Activated T-helper 2 cell treated with anti-CD3 and anti-CD28 coated beads, Interferon-gamma antibody, Interleukin-2, Interleukin-4, amounts not matched to agents 10 μg/mL and 5 μg/mL and 100 μg/mL, durations not matched to agents 14 hours and 24 hours and 36 hours (primary cell): ENCODE data around the gene FABP2. TPM values are rescaled to one million over a fixed set of nuclear protein-coding genes. Genes with fewer than 3 reads are reported as not detected.
"Not testable (repeated sequence)": the region's sequence is repeated elsewhere in the genome, so short reads cannot be mapped to it uniquely, and the experiment has no call there.

Experiments used
- DNase-seq: peaks from one replicate; pipeline ENCODE4 v3.0.0; 2021; ENCODE audit warnings: low spot score
- H3K27ac Mint-ChIP-seq: one replicate; pipeline ENCODE4 v1.8.0; 2021; ENCODE audit warnings: mixed read lengths
- H3K27me3 Mint-ChIP-seq: one replicate; pipeline ENCODE4 v1.8.0; 2021; ENCODE audit warnings: low read depth, mixed read lengths
- H3K36me3 Mint-ChIP-seq: one replicate; pipeline ENCODE4 v1.8.0; 2021; ENCODE audit warnings: low read depth, mixed read lengths
- H3K4me1 Mint-ChIP-seq: one replicate; pipeline ENCODE4 v1.8.0; 2021; ENCODE audit warnings: low read depth, mixed read lengths
- H3K4me3 Mint-ChIP-seq: one replicate; pipeline ENCODE4 v1.8.0; 2021; ENCODE audit warnings: low read depth, mild to moderate bottlenecking, moderate library complexity, mixed read lengths
- H3K9me3 Mint-ChIP-seq: one replicate; pipeline ENCODE4 v1.8.0; 2021; ENCODE audit warnings: mixed read lengths
- intact Hi-C: fragments of 100-400 bp; cut with micrococcal nuclease; formaldehyde crosslinking; loops from one replicate; pipeline ENCODE4 v1.15.1; 2023
- total RNA-seq: library from RNA; stranded (reverse); gene quantifications from 2 replicates; pipeline ENCODE4 v1.2.3, GENCODE V29; 2022

The FABP2 gene
- total RNA-seq, 1 donor from 2014 or later, result not detected

DNA sequence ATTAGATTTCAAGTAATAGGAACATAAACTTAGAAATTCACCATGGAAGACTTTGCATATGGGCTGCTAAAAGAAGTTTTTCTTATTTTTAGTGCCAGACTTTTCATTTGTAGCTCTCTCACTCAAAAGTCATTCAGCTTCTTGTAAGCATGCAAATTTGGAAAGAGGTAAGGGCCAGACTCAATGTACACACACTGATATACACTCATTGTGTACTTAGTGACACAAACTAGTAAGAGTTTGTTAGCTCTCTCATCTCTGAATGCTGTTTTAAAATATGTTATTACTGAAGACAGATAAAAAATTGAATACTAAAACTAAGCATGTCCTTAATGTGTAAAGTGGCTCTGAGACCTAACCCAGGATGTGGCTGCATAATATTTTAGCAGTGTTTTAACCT is 18.0 kb upstream of the FABP2 start:
- H3K4me1 Mint-ChIP-seq, H3K9me3 Mint-ChIP-seq, H3K27ac Mint-ChIP-seq, H3K27me3 Mint-ChIP-seq, intact Hi-C loops, H3K4me3 Mint-ChIP-seq, H3K36me3 Mint-ChIP-seq, DNase-seq: not testable (repeated sequence)

DNA sequence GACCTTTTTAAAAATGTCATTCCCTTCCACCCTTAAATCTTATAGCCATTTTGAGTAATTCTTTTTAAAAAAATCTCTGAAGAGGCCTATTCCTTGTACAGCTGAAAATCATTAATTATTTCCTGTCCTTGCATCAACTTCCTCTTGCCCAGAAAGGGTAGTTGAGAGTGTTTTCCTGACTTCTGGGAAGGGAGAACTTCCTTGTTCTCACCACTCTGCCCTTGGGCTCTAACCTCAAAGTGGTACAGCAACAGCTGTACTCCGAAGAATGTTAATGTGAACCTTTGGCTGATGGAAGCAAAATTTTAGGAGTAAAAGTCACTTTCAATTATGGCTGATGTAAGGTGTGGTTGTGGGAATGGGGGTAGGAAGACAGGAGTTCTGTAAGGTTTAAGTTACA is 15.1 kb upstream of the FABP2 start:
- H3K4me1 Mint-ChIP-seq, result peaks cover 2% of the 10 kb centered on the region
- no peak overlapping the region for H3K4me3 Mint-ChIP-seq
- H3K27me3 Mint-ChIP-seq, result peaks cover 2% of the 10 kb centered on the region
- H3K36me3 Mint-ChIP-seq, result no peaks in the 10 kb centered on the region
- no peaks in the 10 kb centered on the region for H3K9me3 Mint-ChIP-seq
- H3K27ac Mint-ChIP-seq, result no peak overlapping the region
- intact Hi-C loops, result no loop called here
- DNase-seq, result no peak

DNA sequence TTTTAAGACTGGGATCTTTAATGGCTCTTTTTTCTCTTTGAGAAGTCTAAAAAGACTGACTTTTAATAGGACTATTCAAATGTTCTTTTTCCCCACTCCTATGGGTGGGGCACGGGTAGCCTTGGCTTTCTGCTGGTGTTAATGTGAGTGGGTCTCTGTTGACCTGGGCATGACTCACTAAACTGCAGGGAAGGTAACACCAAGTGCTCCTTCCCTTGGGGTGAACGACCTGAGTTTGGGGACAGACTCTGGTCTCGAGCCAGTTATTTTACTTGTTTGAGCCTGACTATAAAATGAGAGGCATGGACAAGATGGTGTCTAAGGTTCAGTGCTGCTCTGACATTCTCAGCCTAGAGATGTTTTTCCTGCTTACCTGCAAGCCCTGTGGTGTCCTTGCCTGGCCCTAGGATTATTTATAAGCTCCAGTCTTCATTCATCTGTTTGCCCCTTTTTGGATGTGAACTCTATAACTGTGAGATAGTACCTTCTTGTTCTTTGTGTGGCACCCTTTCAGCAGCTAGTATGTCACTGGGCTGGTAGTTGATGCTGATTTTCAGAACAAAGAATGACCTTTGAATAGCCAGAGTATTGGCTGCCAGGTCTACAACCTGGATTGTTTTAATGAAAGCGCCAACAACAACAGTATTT is 14.5 kb upstream of the FABP2 start:
- intact Hi-C loops, DNase-seq, H3K27ac Mint-ChIP-seq, H3K4me3 Mint-ChIP-seq, H3K27me3 Mint-ChIP-seq, H3K36me3 Mint-ChIP-seq, H3K9me3 Mint-ChIP-seq, H3K4me1 Mint-ChIP-seq: not testable (repeated sequence)

DNA sequence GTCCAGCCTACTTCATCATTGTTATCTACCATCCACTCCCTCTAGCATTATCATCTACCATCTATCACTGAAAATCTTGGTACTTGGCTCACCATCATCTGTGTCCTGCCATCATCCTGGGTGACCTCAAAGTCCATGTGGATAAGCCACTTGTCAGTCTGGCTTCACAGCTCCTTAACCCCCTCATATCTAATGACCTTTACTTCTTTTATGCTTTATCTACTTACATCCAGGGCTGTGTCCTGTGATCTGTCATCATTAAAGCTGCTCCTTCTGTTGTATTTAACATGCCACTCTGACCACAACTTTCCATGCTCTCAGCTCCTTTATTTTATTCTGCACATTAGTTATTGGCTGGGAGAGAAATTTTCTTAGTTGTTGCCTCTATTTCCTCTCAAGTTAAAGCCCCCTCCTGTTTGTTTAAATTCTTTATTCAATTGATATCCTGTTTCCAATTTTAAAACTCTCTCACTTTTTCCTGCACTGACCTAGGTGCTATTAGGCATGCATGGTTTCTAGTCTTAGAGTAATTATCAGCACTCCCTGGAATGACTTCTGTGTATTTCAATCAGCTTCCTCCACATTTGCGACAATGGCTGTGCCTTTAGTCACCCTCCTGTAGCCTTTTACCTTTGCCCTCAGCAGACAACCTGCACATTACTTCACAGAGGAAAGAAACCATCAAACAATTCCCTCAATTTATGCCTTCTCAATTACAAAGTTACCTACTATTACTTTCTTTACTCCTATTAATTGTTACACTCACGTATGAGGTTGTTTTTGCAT is 8.1 kb upstream of the FABP2 start:
- Mint-ChIP-seq H3K4me3 (no peak overlapping the region), H3K27me3 (peaks cover 5% of the 10 kb centered on the region), H3K9me3 (no peaks in the 10 kb centered on the region), H3K4me1 (no peaks in the 10 kb centered on the region), H3K27ac (no peak overlapping the region), H3K36me3 (no peaks in the 10 kb centered on the region)
- intact Hi-C loops, result no loop called here
- no peak for DNase-seq

DNA sequence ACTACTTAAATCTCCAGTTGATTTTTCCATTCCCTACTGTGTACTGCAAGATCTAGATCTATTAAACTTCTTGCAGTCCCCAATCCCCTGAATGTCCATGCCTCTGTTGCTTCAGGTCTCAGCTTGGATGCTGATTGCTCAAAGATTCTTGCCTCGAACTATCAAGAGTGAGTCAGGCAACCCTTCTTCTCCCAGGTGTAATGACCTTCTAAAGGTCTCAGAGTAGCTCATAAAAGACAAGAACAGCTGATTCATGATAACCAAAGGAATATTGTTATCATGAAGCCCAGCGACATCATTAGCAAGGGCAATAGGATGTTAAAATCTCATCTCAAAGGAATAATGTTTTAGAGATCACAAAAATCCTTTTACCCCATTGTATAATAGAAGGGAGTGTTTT is 6.8 kb upstream of the FABP2 start:
- intact Hi-C loops, result no loop called here
- Mint-ChIP-seq H3K9me3 (no peaks in the 10 kb centered on the region), H3K27me3 (peaks cover 5% of the 10 kb centered on the region), H3K4me1 (no peaks in the 10 kb centered on the region), H3K4me3 (no peak overlapping the region), H3K36me3 (no peaks in the 10 kb centered on the region), H3K27ac (no peak overlapping the region)
- DNase-seq, result no peak

DNA sequence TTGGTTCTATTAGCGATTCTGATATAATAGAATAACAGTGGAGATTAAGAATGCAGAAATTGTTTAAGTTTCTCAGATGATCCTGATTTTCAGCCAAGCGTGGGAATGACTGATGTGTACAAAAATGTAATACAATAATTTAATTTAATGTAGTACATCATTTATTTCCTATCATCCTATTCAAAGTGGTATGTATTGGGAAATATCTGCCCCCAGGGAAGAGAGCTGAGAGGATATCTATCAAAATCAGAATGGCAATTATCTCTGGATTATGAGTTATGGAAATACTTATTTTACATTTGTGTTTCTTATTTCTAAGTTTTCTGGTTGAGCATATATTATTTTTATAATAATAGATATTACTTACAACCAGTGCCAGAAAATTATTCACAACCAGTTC is 3.9 kb downstream of the FABP2 start:
- H3K36me3 Mint-ChIP-seq, result no peaks in the 10 kb centered on the region
- H3K27ac Mint-ChIP-seq, result no peak overlapping the region
- DNase-seq, result no peak
- intact Hi-C loops, result loop anchor here (10.0 kb wide), 1 partner anchor 177 kb away; no protein-coding TSS in a partner anchor
- no peaks in the 10 kb centered on the region for H3K9me3 Mint-ChIP-seq
- H3K4me3 Mint-ChIP-seq, result no peak overlapping the region
- no peaks in the 10 kb centered on the region for H3K4me1 Mint-ChIP-seq
- H3K27me3 Mint-ChIP-seq, result peaks cover 38% of the 10 kb centered on the region

DNA sequence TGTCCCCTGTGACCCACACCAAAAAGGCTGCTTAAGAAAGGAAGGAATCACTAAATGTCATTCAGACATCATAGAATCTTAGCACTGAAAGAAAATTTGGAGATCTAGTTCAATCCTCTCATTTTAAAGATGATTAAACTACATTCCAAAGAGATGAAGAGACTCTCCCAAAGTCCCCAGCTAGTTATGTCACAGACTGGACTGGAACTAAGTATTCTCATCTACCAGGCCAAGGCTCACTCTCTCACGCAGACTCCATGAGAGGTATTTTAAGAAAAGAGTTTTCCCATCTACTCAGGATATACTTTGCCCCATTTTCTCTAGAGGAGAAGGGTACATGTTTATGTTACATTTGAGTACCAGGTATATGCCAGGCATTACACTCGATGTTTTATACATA is 6.9 kb downstream of the FABP2 start:
- intact Hi-C loops, result loop anchor here (2.0 to 10.0 kb wide), 2 partner anchors 180 to 314 kb away; partner anchors contain the start of gene PDE5A
- H3K9me3 Mint-ChIP-seq, result no peaks in the 10 kb centered on the region
- no peak overlapping the region for H3K4me3 Mint-ChIP-seq
- no peak overlapping the region for H3K27ac Mint-ChIP-seq
- H3K4me1 Mint-ChIP-seq, result no peaks in the 10 kb centered on the region
- no peaks in the 10 kb centered on the region for H3K36me3 Mint-ChIP-seq
- H3K27me3 Mint-ChIP-seq, result peaks cover 38% of the 10 kb centered on the region
- no peak for DNase-seq

DNA sequence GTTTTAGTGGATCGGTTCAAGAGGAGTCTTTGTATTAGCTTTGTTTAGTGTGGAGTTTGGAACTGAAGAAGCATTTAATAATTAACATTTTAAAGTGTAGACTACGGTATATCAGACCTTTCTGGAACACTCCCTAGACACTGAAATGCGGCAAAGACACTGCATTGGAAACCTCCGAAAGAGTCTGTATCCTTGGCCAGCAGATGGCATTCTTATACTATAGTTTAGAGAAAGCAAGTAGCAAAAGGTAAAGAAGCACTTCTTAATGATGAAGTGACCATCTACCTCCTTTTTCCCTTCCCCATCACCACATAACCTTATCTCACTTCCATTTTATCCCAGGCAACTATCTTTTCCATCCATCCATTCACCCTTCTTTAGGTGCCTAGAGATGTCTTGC is 7.6 kb downstream of the FABP2 start:
- no peaks in the 10 kb centered on the region for H3K36me3 Mint-ChIP-seq
- H3K4me1 Mint-ChIP-seq, result no peaks in the 10 kb centered on the region
- H3K9me3 Mint-ChIP-seq, result no peaks in the 10 kb centered on the region
- H3K27ac Mint-ChIP-seq, result no peak overlapping the region
- no peak for DNase-seq
- H3K4me3 Mint-ChIP-seq, result no peak overlapping the region
- intact Hi-C loops, result loop anchor here (2.0 to 10.0 kb wide), 3 partner anchors 180 to 738 kb away; partner anchors contain the start of gene PDE5A
- H3K27me3 Mint-ChIP-seq, result peaks cover 38% of the 10 kb centered on the region

DNA sequence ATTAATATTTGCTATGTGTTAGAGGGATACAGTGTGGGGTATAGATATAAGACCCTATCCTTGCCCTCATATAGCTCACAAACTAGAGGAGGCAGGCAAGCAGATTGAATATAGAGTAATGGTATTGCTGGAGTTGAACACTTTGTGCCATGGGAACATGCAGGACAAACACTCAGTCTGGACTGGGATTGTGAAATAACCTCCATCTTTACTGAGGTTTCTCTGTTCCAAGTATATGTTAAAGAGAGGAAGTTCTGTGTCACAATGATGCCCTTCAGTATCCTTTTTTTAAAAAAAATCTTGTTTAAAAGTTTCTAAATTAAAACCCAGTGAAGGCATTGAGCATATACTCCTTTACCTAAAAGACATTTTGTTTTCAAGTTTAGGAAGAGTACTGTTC is 8.7 kb downstream of the FABP2 start:
- no peaks in the 10 kb centered on the region for H3K4me1 Mint-ChIP-seq
- no peaks in the 10 kb centered on the region for H3K9me3 Mint-ChIP-seq
- H3K27ac Mint-ChIP-seq, result no peak overlapping the region
- peaks cover 38% of the 10 kb centered on the region for H3K27me3 Mint-ChIP-seq
- intact Hi-C loops, result loop anchor here (5.0 to 10.0 kb wide), 2 partner anchors 182 to 739 kb away; no protein-coding TSS in a partner anchor
- no peaks in the 10 kb centered on the region for H3K36me3 Mint-ChIP-seq
- no peak for DNase-seq
- no peak overlapping the region for H3K4me3 Mint-ChIP-seq

DNA sequence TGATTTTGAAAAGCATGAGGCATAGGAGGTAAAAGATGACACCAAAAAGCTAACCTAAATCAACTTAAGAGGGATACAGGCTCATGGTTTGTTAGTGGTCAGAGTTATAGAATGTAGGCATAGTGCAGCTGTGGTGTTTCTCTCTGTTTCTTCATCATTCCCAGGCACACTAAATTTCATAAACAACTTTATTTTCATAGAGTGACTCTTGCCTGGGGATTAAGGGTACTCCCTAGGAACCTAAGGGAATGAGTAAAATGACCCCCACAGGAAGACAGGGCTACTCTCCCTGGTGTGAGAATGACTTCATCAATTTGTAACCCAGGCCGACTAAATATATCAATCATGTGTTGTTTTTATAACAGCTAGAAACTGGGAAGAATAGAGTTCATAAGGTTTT is 11.1 kb downstream of the FABP2 start:
- Mint-ChIP-seq H3K4me1 (peaks cover 10% of the 10 kb centered on the region), H3K27ac (no peak overlapping the region), H3K9me3 (no peaks in the 10 kb centered on the region), H3K36me3 (no peaks in the 10 kb centered on the region), H3K4me3 (no peak overlapping the region), H3K27me3 (peaks cover 38% of the 10 kb centered on the region)
- intact Hi-C loops, result loop anchor here (5.0 to 10.0 kb wide), 2 partner anchors 184 to 741 kb away; no protein-coding TSS in a partner anchor
- no peak for DNase-seq

DNA sequence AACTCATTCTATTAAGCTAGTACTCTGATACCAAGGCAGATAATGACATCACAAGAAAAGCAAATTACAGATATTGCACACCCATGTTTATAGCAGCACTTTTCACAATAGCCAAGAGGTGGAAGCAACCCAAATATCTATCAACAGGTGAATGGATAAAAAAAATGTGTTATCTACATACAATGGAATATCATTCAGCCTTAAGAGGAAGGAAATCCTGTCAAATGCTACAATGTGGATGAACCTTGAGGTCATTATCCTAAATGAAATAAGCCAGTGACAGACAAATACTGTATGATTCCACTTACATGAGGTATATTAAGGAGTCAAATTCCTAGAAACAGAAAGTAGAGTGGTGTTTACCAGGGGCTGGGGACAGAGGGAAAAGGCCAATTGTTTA is 14.3 kb downstream of the FABP2 start:
- H3K36me3 Mint-ChIP-seq, result no peaks in the 10 kb centered on the region
- no peak for DNase-seq
- no peak overlapping the region for H3K27ac Mint-ChIP-seq
- no peak overlapping the region for H3K4me3 Mint-ChIP-seq
- H3K9me3 Mint-ChIP-seq, result no peaks in the 10 kb centered on the region
- intact Hi-C loops, result loop anchor here (10.0 kb wide), 1 partner anchor 473 kb away; the partner anchor contains the start of gene SEC24D
- H3K27me3 Mint-ChIP-seq, result peaks cover 18% of the 10 kb centered on the region
- peaks cover 10% of the 10 kb centered on the region for H3K4me1 Mint-ChIP-seq

DNA sequence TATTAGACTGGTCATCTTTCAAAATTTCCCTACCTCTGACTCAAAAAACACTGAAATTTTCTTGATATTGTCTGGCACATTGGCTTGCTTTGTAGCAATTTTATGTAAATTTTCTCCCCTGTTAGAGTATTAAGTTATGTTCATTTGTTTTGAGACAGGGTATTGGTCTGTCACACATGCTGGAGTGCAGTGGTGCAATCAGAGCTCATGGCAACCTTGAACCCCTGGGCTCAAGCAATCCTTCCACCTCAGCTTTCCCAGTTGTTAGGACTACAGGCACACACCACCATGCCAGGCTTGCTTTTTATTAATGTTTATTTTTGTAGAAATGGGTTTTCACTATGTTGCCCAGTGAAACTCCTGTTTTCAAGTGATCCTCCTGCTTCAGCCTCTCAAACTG is 17.5 kb downstream of the FABP2 start:
- intact Hi-C loops, result loop anchor here (10.0 kb wide), 1 partner anchor 470 kb away; the partner anchor contains the start of gene SEC24D
- H3K27me3 Mint-ChIP-seq, result peaks cover 11% of the 10 kb centered on the region
- H3K4me3 Mint-ChIP-seq, result no peak overlapping the region
- H3K36me3 Mint-ChIP-seq, result peaks cover 11% of the 10 kb centered on the region
- H3K4me1 Mint-ChIP-seq, result peaks cover 22% of the 10 kb centered on the region
- no peak overlapping the region for H3K27ac Mint-ChIP-seq
- no peaks in the 10 kb centered on the region for H3K9me3 Mint-ChIP-seq
- DNase-seq, result no peak
